Ureter (tissue), 1 donor: Measurements from ENCODE around the gene ARR3. TPM values are rescaled to one million over a fixed set of nuclear protein-coding genes. Genes with fewer than 3 reads are reported as not detected.
"Not testable (repeated sequence)": the region's sequence is repeated elsewhere in the genome, so short reads cannot be mapped to it uniquely, and the experiment has no call there.

ENCODE experiments used
- DNase-seq: peaks from one replicate; pipeline ENCODE4 v3.0.0-alpha.2; 2020; ENCODE audit warnings: low spot score
- total RNA-seq: library from RNA; stranded (reverse); gene quantifications from one replicate; pipeline ENCODE4 v1.2.4, GENCODE V29; 2023
- donor health status: DM: yes; HTN: yes; CAD: no.

The ARR3 gene
- total RNA-seq = not detected

GRCh38 chrX:70268034-70268433 is at the start of gene ARR3:
Gene ARR3, plus strand, starts transcription at chrX:70268334. Its CDS starts 1,052 bp downstream, at chrX:70269386.
- no peak for DNase-seq

DNA sequence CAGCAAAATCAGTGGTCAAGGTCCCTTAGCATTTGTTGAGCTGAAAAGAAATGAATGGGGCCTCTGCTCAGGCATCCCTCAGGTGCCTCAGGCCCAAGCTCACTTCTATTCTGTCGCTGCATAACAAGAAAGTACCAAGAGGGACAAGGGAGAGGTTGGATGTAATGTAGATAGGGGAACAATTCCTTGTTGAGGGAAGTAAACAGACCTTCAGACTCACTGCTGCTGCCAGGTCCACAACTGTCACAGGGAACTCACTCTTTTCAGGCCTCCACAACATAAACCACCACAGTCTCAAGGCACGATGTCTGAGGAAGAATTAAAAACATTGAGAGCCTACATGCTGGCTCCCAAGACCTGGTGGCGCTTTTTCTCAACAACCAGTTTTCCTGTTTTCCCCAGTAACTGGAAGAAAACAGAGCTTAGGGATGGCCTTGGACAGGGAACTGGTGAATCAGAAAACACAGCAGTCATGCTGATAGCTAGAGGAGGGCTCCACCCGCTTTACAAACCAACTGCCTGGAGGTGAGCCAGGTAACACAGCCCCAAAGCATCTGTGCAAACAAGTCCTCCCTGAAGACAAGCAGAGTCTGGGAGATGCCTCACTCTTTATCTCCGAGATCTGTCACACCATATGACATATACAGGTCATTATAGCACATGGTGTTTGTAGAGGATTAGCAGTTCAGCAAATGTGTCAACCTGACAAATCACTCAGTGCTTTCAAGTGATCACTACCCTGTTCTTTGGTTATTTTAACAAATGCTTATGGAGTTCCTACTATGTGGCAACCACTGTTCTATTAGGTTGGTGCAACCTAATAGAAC is 48.0 kb upstream of the ARR3 start:
- DNase-seq = no peak

DNA sequence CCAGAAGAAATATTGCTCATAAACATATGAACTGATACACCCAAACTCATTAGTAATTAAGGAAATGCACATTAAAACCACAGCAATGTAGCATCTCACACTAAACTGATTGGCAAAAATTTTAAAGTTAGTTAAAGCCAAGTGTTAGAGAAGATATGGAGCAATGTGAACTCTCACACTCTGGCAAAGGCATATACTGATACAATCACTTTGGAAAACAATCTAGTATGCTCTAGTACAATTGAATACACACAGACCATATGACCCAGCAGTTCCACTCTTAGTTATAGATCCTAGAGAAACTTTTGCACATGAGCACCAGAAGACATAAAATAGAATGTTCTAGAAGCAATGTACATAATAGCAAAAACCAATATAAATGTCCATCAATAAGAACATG is 42.1 kb upstream of the ARR3 start:
- DNase-seq = no peak

GRCh38 chrX:70226687-70227086 is 41.4 kb upstream of the ARR3 start:
- DNase-seq = no peak

DNA sequence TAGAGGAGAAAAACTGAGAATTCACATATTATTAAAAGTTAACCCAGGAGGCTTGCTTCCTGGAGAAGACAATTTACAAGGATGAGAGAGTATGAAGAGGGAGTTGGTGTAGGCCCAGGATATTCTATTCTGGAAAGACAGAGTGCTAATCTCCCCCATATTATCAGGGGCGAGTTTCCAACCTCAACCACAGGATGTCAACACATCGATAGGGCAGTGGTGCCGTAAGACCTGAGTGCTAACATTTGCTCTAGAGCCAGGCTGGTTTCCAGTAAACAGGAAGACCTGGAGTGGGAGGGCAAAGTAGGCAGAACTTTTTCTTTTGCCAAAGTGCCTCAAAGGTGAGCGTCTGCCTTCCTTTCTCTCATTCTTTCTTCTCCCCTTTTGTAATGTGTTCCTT is 36.5 kb upstream of the ARR3 start:
- no peak for DNase-seq

- DNase-seq = no peak
Observed at GRCh38 chrX:70234355-70234754, 33.8 kb upstream of the ARR3 start, which contains the start of gene AWAT1. Gene AWAT1, plus strand, starts transcription at chrX:70234655. Its CDS starts 41 bp downstream, at chrX:70234696.

DNA sequence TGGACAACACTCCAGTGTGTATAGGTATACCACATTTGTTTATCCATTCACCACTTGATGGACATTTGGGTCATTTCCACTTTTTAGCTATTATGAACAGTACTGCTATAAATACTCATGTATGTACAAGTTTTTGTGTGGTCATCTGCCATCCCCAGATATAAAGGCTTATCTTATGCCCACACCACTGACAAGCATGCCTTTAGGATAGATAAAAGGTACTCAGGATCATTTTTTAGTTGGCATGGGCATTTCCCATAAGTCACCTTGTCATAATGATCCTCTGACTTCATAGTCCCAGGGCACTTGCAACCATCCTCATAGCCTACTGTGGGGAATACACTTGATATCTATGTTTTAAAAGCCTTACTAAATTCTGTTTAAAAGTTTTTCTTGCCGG is 27.4 kb upstream of the ARR3 start:
- no peak for DNase-seq

DNA sequence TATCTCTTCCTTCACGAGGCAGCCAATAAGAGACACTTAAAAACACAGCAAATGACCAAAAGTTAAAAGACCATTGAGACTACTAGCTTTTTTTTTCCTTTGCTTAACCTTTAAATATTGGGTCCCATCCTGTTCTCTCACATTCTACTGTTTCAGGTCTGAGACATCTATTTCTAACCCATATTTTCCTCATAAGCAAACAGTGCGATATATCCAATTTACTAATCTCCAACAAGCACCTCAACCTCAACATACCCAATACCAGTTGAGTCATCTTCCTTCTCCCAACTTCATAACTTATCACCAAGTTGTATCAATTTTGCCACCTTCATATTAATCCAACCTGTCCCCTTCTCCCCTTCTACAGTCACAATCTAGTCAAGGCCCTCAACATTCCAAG is 26.6 kb upstream of the ARR3 start:
- no peak for DNase-seq

GRCh38 chrX:70243601-70244000 is 24.5 kb upstream of the ARR3 start:
- DNase-seq = not testable (repeated sequence)

GRCh38 chrX:70244881-70245280 is 23.3 kb upstream of the ARR3 start:
- DNase-seq = no peak

DNA sequence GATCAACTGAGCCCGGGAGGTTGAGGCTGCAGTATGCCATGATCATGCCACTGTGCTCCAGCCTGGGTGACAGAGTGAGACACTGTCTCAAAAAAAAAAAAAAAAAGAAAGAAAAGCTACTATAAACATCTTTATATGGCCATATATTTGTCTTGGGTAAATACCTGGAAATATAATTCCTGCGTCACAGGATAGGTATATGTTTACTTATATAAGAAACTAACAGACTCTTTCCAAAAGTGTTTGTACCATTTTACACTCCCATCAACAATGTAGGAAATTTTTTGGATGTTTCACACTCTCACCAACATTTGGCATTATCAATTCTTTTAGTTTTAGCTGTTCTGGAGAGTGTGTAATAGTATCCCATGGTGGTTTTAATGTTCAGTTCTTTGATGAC is 20.9 kb upstream of the ARR3 start:
- no peak for DNase-seq

DNA sequence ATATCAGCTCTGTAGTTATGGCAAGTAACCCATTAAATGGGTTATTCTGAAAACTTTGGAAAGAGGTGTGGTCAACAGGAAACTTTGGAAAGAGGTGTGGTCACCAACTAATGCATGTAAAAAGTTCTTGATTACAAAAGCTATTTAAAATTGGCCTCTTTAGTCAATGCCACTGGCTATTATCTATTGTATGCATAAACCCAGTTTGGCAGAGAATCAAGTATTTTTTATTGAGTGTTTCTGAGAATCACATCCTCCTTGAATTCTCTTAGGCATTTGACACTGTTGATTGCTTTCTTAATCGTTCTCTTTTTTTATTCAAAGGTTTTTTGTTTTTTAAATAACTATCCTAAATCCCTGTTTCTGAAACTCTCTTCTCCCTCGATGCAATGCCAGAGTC is 15.6 kb upstream of the ARR3 start:
- DNase-seq = no peak

- no peak for DNase-seq
Observed at GRCh38 chrX:70253377-70254062, 14.6 kb upstream of the ARR3 start.

- no peak for DNase-seq
Observed at GRCh38 chrX:70254063-70254400, 14.1 kb upstream of the ARR3 start.

DNA sequence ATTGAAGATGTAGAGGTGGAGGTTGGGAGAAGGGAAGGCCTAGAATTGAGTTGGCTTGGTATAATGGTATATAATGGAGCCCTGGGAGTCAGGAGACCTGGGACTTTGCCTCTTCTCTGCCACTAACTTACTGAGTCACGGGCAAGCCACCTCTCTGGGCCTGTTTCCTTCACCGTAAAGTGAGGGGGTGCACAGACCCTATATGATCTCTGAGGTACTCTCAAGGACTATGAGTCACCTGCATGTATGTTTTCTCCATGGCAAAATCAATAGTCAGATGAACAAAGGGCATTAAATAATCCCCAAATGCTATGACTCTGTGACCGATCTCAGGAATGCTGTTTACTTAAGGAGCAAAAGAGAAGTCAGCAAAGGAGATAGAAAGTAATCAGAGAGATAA is 13.2 kb upstream of the ARR3 start:
- DNase-seq = no peak

- no peak for DNase-seq
Observed at GRCh38 chrX:70255452-70255851, 12.7 kb upstream of the ARR3 start.

DNA sequence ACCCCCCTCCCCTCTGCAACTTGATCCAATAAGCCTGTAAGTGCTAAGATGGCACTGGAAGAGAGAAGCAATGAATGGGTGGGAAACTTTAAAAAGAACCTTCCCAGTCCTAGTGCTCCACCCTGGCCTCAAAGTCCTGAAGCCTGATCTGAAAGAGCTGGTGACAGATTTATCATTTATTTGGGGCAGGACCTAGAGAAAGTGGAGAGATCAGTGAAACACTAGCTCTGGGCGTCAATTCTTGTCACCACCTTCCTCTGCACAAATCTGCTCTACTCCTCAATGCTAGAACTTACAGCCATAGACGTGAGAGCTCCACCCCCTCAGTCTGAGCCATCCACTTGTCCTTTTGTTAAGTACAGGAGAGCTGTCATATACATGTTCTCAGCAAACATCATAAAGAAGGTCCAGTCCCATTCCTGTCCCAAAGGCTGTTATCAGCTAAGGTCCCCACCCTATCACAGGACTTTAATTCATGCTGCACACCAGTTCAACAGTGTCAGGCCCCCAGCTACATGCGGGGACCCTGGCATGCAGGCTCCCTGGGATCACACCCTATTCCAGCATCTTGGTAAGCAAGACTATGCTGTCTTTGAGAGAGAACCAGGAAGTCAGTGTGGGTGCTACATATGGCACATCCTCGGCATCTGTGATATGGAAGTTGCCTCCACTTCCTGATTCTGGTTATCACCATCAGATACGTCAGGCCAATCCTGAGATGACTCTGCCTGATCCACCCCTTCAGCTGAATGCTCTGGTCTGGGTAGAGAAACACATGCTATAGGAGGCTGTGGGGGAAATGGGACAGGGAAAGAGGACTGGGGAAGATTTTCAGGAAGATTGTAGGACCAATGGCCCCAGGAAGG is 10.5 kb upstream of the ARR3 start:
- no peak for DNase-seq

- no peak for DNase-seq
Observed at GRCh38 chrX:70260104-70260503, 8.0 kb upstream of the ARR3 start, which contains the start of gene P2RY4. Gene P2RY4, minus strand, starts transcription at chrX:70260204. Its CDS starts 580 bp downstream, at chrX:70259624.

GRCh38 chrX:70262952-70263567 is 5.1 kb upstream of the ARR3 start:
- peak; percentile 65 for DNase-seq

- no peak for DNase-seq
Observed at GRCh38 chrX:70264784-70265183, 3.4 kb upstream of the ARR3 start.

- not testable (repeated sequence) for DNase-seq
Observed at GRCh38 chrX:70274029-70274428, 5.9 kb downstream of the ARR3 start.

DNA sequence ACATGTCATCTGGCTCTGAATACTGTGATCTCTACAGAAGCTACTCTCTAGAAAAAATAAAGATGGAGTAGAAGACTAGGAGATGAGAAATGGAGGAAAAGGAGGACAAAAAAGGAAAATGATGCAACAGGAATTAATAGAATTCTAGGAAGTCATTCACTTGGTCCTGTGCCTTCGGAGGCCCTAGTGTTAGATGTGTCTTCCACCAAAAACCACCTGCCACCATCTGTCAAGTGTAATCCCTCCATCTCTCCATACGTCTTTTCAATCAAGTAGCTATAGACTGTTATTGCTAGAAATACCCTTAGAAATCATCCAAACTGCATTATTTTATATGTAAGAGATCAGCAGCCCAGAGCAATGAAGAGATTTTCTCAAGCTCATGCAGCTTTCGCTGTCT is 10.9 kb downstream of the ARR3 start:
- DNase-seq = no peak
